ENCODE data around the gene ST6GALNAC2.
A peak's percentile ranks its signal among the peaks of the same experiment; 100 is the strongest.
"Not testable (repeated sequence)": the region's sequence is repeated elsewhere in the genome, so short reads cannot be mapped to it uniquely, and the experiment has no call there.

The ST6GALNAC2 gene

GRCh38 chr17:76527430-76528111 lies 58.1 kb downstream of the ST6GALNAC2 start:
- Histone ChIP-seq H4K20me1 (ENCODE audit: insufficient read depth, low read length, poor library complexity, severe bottlenecking) (no peaks in the 10 kb centered on the region), H3F3A (ENCODE audit: low read depth) (peaks cover 4% of the 10 kb centered on the region; the same call in 1 of the 2 replicates), H3K79me2 (ENCODE audit: insufficient read depth, low read length) (peaks cover 36% of the 10 kb centered on the region), H3K9me2 (replicated peaks; ENCODE audit: low read depth, low read length) (no peaks in the 10 kb centered on the region), H3K27me3 (ENCODE audit: insufficient read depth, low read length, poor library complexity, severe bottlenecking) (no peaks in the 10 kb centered on the region), H3K9ac (ENCODE audit: low read depth, low read length, poor library complexity, severe bottlenecking) (peak overlapping the region; percentile 99), H2AFZ (ENCODE audit: low read length) (peak overlapping the region; percentile 35), H3K4me3 (ENCODE audit: low read length, poor library complexity, severe bottlenecking) (peak overlapping the region; percentile 93), H3K36me3 (ENCODE audit: insufficient read depth, low read length) (no peaks in the 10 kb centered on the region), H3K4me2 (ENCODE audit: low read depth, low read length, poor library complexity, severe bottlenecking) (peak overlapping the region; percentile 96), H3K4me1 (ENCODE audit: insufficient read depth, low read length, poor library complexity, severe bottlenecking) (peaks cover 45% of the 10 kb centered on the region), H3K9me3 (ENCODE audit: insufficient read depth, low read depth, low read length) (no peaks in the 10 kb centered on the region)
- TF ChIP-seq EZH2phosphoT487 (IDR thresholded peaks at IDR 0.05; ENCODE audit: borderline replicate concordance) (no peak), CTCF (conservative IDR thresholded peaks at IDR 0.05; ENCODE audit: low read length) (no peak; the same call in 1 of the 2 replicates)

- not testable (repeated sequence) for H3K36me3 ChIP-seq (ENCODE audit: insufficient read depth, low read length); H3K9me3 ChIP-seq (ENCODE audit: insufficient read depth, low read depth, low read length); H3K27me3 ChIP-seq (ENCODE audit: insufficient read depth, low read length, poor library complexity, severe bottlenecking); H4K20me1 ChIP-seq (ENCODE audit: insufficient read depth, low read length, poor library complexity, severe bottlenecking); H3K9me2 ChIP-seq (replicated peaks; ENCODE audit: low read depth, low read length); H3F3A ChIP-seq (ENCODE audit: low read depth)
- H3K4me1 ChIP-seq (ENCODE audit: insufficient read depth, low read length, poor library complexity, severe bottlenecking), result peaks cover 42% of the 10 kb centered on the region
- peaks cover 36% of the 10 kb centered on the region for H3K79me2 ChIP-seq (ENCODE audit: insufficient read depth, low read length)
- H3K4me3 ChIP-seq (ENCODE audit: low read length, poor library complexity, severe bottlenecking), result peak overlapping the region; percentile 93
- H3K9ac ChIP-seq (ENCODE audit: low read depth, low read length, poor library complexity, severe bottlenecking), result peak overlapping the region; percentile 99
- peak overlapping the region; percentile 35; the same call in 1 of the 2 replicates for H2AFZ ChIP-seq (ENCODE audit: low read length)
- H3K4me2 ChIP-seq (ENCODE audit: low read depth, low read length, poor library complexity, severe bottlenecking), result peak overlapping the region; percentile 96
Measured at GRCh38 chr17:76527016-76527415, 58.6 kb downstream of the ST6GALNAC2 start.

- not testable (repeated sequence) for H3K9ac ChIP-seq (ENCODE audit: low read depth, low read length, poor library complexity, severe bottlenecking); H4K20me1 ChIP-seq (ENCODE audit: insufficient read depth, low read length, poor library complexity, severe bottlenecking); H3F3A ChIP-seq (ENCODE audit: low read depth); H3K9me3 ChIP-seq (ENCODE audit: insufficient read depth, low read depth, low read length); H3K27me3 ChIP-seq (ENCODE audit: insufficient read depth, low read length, poor library complexity, severe bottlenecking); H3K36me3 ChIP-seq (ENCODE audit: insufficient read depth, low read length); H2AFZ ChIP-seq (ENCODE audit: low read length); H3K4me3 ChIP-seq (ENCODE audit: low read length, poor library complexity, severe bottlenecking); H3K4me2 ChIP-seq (ENCODE audit: low read depth, low read length, poor library complexity, severe bottlenecking); H3K9me2 ChIP-seq (replicated peaks; ENCODE audit: low read depth, low read length)
- peaks cover 38% of the 10 kb centered on the region for H3K4me1 ChIP-seq (ENCODE audit: insufficient read depth, low read length, poor library complexity, severe bottlenecking)
- H3K79me2 ChIP-seq (ENCODE audit: insufficient read depth, low read length), result peaks cover 21% of the 10 kb centered on the region
Measured at GRCh38 chr17:76525513-76525833, 60.2 kb downstream of the ST6GALNAC2 start.

GRCh38 chr17:76524598-76525512 lies 60.8 kb downstream of the ST6GALNAC2 start:
- Histone ChIP-seq H2AFZ (ENCODE audit: low read length) (0 out of 2 replicates have a peak overlapping the region, but pooled peaks have one; percentile 7), H3K4me3 (ENCODE audit: low read length, poor library complexity, severe bottlenecking) (no peak overlapping the region), H3F3A (ENCODE audit: low read depth) (peaks cover 4% of the 10 kb centered on the region; the same call in 1 of the 2 replicates), H3K36me3 (ENCODE audit: insufficient read depth, low read length) (no peaks in the 10 kb centered on the region), H3K9ac (ENCODE audit: low read depth, low read length, poor library complexity, severe bottlenecking) (no peak overlapping the region), H3K4me1 (ENCODE audit: insufficient read depth, low read length, poor library complexity, severe bottlenecking) (peaks cover 32% of the 10 kb centered on the region), H3K79me2 (ENCODE audit: insufficient read depth, low read length) (peaks cover 14% of the 10 kb centered on the region), H3K9me2 (replicated peaks; ENCODE audit: low read depth, low read length) (no peaks in the 10 kb centered on the region), H4K20me1 (ENCODE audit: insufficient read depth, low read length, poor library complexity, severe bottlenecking) (no peaks in the 10 kb centered on the region), H3K9me3 (ENCODE audit: insufficient read depth, low read depth, low read length) (no peaks in the 10 kb centered on the region), H3K27me3 (ENCODE audit: insufficient read depth, low read length, poor library complexity, severe bottlenecking) (no peaks in the 10 kb centered on the region), H3K4me2 (ENCODE audit: low read depth, low read length, poor library complexity, severe bottlenecking) (no peak overlapping the region)
- TF ChIP-seq EZH2phosphoT487 (IDR thresholded peaks at IDR 0.05; ENCODE audit: borderline replicate concordance) (no peak), CTCF (conservative IDR thresholded peaks at IDR 0.05; ENCODE audit: low read length) (no peak)

All from Loucy (cell line).